Right ventricle myocardium inferior (tissue), 1 donor: ENCODE measurements around the gene DDX17. TPM values are rescaled to one million over a fixed set of nuclear protein-coding genes. Genes with fewer than 3 reads are reported as not detected.

Experiments used
- ATAC-seq: fragments of 200-7000 bp; cut with Tn5 transposase; one replicate; pipeline ENCODE4 v1.9.1; 2020; ENCODE audit warnings: mild to moderate bottlenecking, moderate library complexity
- DNase-seq: peaks from one replicate; pipeline ENCODE4 v3.0.0; 2021; ENCODE audit errors: missing footprints
- intact Hi-C: fragments of 100-400 bp; cut with DNase I; formaldehyde crosslinking; loops from one replicate; pipeline ENCODE4 v1.11.0; 2022
- total RNA-seq: library from RNA; stranded (reverse); fragmentation: NEBNext Ultra II Directional; extraction: Animal tissue kit (Norgen Biotek cat#: 25700); gene quantifications from one replicate; pipeline ENCODE4 v1.2.1, GENCODE V29; 2021
- donor health status: DM: no; HTN: yes; CAD: no; lungs with severe emphysema.

DDX17 gene
- total RNA-seq, 1 donor from 2014 or later, result 195 TPM

DNA sequence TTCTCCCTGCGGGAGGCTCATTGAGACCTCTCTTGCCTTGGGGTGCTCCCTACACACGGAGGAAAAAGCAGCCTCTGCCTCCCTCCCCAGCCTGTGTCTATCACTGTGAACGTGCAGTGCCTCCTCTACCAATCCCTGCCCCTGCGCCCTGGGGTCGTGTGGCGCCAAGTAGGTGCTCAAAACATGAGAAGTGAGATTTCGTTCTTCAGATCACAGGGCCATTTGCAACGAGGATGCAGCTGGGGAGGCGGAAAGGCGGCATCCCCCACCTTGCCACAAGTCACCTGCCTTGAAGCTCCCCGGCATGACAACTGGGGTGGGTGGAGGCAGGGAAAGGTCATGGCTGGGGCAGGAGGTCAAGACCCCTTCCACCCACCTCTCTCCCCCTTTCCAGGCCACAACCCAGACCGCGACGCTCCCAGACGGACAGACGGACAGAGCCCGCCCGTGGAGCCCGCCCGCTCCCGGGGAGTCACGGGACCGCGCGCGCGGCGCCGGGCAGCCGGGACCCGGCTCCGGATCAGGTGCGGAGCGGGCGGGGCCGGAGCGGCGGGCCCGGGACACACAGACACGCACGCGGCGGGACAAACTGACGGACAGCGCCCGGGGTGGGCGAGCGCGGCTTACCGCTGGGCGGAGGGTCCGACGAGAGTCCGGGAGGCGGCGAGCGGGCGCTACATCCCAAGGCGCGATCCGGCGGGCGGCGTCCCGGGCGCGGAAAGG lies 51.6 kb downstream of the DDX17 start:
- no peak for DNase-seq
- no peak for ATAC-seq
- intact Hi-C loops, result no loop called here

DNA sequence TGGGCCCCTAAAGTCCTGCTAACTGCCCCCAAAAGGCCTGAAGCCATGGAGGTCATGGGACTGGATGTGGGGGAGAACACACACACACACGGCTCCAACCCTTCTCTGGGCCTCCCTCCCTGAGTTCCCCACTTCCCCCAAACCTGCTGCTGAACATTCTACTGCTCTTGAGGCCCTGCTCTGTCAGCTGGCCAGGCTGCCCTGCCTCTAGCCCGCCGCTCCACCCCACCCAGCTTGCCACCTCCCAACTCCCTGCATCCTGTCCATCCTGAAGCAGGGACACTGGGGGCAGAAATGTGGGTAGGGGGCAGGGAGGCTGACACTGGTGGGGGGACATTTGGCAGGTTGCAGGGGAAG lies 52.1 kb downstream of the DDX17 start:
- intact Hi-C loops, result no loop called here
- ATAC-seq (no peak), DNase-seq (no peak)

DNA sequence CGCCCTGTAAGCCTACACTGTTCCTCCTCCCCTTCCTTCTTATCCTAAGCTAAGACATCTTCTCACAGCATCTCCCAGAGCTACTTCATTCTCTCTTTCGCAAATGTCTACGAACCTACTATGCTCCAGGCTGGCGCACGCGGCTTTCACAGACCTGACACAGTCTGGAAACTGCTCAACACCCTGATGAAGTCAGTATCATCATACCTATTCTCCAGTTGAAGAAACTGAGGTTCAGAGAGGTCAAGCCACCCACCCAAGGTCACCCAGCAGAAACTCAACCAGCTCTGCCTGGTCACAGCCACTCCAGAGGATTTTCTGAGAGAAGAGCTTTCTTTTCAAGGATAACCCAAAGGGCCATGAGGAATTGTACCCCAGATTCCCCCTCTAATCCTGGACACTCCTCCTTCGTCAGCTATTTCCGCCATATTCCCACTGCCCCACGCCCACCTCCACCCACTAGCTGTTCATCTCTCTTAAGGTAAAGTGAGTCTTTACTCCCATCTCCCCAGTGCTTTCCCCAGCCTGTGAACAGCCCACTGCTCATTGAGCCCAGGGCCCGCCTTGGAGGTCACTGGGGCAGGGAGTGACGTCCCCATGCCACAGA lies 52.9 kb downstream of the DDX17 start:
- DNase-seq, result no peak
- no peak for ATAC-seq
- intact Hi-C loops, result no loop called here

DNA sequence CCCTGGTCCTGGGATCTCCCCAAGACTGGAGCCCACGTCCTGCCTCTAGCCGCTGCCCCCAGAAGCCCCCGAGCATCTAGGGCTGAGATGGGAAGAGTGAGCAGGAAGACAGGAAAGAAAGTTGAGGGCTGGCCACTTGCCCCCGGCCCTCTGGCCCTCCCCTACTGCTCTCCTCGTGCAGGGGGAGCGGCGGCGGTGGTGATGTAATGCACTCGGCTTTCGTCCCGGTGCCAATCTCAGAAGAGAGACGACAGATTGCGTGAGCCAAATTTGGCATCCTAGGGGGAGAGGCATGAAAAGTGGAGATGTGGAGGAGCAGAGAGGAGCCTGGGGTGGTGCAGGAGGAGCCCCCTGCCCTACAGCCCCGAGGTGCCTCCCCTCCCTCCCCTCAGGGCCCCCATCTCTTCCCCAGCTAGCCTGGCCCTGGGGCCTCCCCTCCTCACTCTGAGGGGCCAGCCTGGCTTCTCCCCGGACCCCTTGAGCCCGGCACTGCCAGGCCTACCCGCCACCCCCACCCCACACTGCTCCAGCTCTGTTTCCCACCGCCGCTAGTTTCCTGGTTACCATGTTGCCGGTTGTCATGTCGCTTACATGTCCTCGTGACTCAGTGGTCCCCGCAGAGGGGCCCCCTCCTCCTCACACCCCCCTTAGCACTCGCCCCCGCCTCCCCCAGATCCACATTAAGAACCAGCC lies 53.6 kb downstream of the DDX17 start:
- DNase-seq (peak; percentile 81), ATAC-seq (peak; percentile 49)

DNA sequence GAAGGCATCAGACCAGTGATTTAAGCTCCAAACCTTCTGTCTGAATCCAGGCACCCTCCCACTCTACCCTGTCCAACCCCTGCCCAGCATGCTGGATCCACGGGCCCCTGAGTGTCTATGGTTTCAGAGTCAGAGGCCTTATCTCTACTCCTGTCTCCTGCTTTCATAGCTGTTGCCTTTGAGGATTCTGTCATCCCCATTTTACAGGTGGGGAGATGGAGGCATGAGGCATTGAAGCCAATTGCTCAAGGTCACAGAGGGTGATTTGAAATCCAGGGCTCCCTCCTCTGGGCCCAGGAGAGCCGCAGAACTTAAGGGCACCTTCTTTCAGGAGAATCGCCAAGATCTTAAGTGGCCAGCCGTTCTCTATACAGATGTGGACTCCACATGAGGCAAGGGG lies 54.2 kb downstream of the DDX17 start:
- intact Hi-C loops, result no loop called here
- ATAC-seq (no peak), DNase-seq (no peak)

More for the DNA sequence above, 53.6 kb downstream of the DDX17 start:
- intact Hi-C loops, result no loop called here

DNA sequence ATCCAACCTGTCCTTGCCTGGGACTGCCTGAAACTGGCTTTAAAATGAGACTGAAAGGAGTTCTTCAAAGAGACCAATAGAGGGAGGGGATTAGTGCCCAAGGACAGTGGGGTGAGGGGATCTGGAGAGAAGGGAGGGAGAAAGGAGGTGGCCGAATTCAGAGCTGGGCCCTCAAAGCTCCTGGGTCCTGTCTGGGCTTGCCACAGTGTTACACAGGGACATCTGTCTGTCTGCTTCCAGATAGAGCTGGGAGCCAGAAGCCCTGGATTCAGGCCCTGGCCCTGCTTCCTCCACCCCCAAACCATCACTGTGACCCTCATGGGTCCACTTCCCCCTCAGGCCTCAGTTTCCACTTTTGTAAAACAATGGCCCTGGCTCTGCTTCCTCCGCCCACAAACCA lies 54.7 kb downstream of the DDX17 start:
- no peak for ATAC-seq
- intact Hi-C loops, result no loop called here
- DNase-seq, result no peak

DNA sequence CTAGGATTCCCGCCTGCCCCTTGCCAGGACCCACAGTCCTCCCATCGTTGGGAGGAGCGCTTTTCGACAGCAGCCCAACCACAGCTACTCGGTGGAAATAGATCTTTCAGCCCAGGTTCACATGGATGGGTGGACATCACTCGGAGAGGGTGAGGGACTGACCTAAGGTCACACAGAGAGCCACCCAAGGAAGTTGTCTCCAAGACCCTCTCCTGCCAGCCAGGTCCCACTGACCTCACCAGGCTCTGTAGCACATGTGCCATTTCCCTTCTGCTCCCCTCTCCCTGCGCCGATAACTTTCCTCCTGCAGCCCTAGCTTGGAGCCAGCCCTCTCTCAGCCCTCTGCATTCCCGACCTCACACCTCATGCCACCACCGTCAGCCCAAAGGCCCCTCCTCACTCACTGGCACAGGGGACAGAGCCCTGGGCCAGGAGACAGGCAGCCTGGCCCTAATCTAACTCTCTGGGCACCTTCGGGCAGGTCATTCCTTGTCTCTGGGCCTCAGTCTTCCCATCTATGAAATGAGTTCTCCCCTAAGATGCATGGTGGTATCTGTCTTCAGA lies 55.8 kb downstream of the DDX17 start:
- ATAC-seq, result peak; percentile 67
- intact Hi-C loops, result no loop called here

DNA sequence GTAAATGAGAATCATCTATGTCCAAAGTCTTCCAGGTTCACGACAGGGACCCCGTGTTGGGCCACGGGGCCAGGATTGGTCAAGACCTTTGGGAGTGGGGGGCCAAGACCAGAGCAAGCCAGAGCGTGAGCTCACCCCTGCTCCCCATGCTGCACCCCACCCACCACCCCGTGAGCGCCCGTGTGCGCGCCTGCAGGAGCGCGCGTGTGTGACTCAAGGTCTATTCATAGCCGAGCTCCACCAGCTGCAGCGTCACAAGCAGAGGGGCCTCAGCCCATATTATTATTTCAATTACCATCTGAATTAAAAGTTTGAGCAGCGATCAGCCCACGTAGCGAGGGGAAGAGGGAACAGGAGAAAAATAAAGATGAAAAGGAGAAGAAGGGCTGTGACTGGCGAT lies 56.3 kb downstream of the DDX17 start:
- DNase-seq, result no peak
- intact Hi-C loops, result no loop called here
- peak; percentile 39 for ATAC-seq

More for the DNA sequence above, 55.8 kb downstream of the DDX17 start:
- DNase-seq, result no peak

DNA sequence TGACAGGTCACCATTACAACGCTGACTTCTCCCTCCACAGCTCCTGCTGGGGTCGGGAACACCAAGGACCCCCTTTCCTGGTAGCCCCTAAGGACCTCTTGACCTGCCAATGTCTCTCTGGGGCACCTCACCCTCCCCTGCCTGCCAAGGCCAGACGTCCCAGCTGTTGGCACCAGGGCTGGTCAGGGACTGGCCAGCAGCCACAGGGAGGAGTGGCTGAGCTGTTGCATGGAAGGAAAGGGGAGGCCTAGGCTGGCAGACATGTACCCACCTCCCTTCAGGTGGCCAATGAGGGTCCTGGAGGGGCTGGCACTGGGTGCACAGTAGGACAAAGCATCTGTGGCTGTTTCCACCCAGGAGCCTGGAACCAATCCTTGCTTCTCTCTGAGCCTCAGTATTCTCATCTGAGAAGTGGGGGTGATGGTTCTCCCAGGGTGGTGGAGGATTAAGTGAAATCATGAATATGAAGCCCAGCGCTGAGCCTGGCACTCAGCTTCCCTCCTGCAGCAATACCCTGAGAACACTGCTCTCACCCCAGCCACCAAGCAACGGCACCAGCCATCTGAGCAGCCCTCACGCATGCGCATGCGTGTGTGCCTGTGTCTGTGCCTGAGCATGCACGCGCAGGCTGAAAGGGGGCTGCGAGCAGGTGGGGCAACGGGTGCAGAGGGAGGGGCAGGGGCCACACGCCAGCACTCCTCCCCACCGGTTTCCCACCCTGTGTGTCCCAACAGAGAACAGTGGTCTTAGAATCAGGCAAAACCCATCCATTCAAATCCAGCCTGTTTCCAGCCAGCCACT lies 57.0 kb downstream of the DDX17 start:
- intact Hi-C loops, result no loop called here
- DNase-seq, result no peak
- ATAC-seq, result peak; percentile 49

DNA sequence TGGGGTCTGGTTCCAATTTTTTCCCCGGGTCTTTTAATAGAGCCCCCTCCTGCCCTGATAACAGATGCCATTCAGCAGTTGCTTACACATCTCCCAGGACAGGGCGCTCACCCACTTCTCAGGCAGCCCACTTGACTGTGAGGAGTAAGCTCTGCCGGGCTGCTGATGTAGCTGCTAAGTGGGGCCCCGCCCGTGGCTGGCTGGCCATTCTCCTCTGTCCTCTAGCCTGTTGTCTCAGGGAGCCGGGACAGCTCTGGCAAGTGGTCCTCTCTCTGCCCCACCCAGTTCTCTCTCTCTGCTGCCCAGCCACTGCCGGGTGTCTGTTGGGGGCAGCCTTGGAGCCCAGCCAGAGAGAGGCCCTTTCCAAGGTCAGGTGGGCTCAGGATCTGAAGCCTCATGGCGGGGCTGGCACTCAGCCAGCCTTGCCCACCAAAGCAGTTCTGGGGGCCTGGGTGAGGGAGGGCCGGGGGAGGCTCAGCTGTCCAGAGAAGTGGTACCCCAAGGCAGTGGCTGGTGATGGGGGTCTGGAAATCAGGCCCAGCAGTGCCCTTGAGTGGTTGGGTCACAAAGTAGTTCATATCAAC lies 60.0 kb downstream of the DDX17 start:
- ATAC-seq, result no peak
- intact Hi-C loops, result no loop called here
- DNase-seq, result no peak

DNA sequence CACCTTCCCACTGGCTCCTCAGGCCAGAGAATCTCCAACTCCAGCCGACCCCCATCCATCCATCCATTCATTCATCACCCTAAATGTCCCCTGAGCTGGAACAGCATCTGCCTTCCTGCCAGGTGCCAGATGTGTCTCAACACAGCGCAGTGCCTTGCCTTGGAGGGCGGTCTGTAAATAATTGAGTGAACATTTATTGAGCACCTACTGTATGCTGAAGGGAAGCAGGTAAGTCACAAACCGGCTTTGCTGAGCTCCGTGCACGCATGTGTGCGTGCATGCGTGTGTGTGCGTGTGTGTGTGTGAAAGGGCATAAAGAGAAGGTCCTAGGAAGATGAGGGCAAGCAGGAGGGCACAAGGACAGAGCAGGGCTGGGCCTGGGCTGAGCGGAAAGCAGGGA lies 61.3 kb downstream of the DDX17 start:
- ATAC-seq (no peak), DNase-seq (no peak)
- intact Hi-C loops, result no loop called here

DNA sequence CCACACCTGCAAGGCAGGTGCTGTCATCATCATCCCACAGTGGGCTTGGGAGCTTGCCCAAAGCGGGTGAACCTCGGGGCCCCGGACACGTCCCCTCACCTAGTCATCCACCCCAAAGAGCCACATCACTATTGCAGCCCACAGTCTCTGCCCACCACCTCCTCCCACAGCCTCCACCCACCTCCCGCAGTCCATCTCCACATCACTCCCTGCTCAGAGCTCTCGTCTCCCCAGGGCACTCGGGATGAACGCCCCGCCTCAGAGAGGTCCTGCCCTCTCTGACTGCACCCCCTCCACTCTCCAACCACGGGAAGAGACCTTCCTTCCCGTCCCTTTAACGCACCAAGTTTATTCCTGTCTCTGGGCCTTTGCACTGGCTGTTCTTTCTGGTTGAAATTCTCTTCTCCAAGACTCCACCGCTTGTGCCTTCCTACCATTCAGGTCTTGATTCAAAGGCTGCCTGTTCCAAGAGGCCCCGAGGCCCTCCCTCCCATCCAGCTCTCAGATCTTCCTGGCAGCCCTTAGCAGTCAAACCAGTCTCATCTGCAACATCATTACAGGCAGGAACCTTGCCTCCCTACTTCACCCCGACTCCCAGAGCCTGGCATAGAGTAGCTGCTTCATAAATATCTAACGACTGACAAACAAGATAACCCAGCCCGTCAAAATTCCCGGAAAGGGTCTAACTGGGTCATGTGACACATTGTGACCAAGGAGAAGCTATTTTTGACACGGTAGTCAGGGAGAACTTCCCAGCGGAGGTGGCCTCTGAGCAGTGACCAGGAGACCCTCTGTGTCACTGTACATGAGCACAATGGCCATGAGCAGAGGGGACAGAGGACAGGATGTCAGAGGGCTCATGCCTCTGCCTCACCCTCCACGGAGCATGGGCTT lies 62.2 kb downstream of the DDX17 start:
- intact Hi-C loops, result no loop called here
- DNase-seq, result no peak
- no peak for ATAC-seq

DNA sequence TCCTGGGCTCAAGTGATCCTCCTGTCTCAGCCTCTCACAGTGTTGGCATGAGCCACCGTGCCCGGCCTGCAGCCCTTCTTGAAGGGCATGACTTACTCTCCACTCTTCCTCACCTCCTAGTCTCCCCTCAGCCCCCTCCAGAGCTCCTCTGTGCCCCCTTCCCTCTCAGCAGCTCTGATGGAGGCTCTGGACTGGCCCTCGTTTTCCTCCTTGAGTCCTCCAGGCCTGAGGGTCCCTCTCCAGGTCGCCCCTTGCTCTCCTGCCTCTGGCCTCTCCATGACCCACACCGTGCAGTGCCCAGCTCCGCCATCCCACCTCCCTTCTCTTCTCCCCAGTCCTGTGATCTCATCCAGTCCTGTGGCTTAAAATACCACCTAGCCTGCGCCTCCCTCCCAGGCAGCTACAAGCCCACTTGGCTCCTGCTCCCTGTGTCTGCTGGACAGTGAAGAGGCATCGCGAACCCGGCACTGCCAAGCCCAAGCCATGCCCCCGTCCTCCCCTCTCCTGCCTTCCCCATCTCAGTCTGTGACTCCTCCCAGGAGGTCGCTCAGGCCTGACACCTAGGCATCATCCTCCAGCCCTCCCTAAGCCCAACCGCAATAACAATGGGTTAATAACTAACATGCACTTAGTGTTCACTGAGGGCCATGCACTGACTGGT lies 63.0 kb downstream of the DDX17 start:
- ATAC-seq (peak; percentile 78), DNase-seq (peak; percentile 75)
- intact Hi-C loops, result no loop called here

DNA sequence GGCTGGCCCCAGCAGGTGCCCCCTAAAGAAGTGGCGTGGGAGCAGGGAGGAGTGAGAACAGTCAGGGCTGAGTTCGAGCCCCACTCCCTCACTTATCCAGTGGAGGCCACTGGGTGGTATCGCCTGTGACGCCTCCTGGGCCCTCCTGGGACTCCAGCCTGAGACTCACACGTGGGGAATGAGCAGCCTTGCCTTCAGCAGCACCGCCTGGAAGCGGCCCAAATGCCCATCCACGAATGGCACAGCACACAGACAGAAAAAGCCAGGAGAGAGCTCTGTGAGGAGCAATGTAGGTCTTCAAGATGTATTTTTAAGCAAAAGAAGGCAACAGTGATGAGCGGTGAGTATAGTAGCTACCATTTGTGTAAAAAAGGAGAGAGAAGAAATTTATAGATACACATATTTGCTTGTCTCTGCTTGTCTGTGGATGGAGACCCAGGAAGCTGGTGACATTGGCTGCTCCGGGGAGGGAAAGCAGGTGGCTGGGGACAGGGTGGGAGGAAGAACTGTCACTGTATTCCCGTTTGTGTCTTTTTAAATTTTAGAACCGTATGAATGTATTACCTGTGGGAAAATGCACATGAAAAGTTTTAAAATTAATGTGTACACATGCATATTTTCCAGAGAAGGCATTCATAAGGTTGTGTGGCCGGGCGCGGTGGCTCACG lies 64.4 kb downstream of the DDX17 start:
- DNase-seq, result no peak
- ATAC-seq, result no peak

DNA sequence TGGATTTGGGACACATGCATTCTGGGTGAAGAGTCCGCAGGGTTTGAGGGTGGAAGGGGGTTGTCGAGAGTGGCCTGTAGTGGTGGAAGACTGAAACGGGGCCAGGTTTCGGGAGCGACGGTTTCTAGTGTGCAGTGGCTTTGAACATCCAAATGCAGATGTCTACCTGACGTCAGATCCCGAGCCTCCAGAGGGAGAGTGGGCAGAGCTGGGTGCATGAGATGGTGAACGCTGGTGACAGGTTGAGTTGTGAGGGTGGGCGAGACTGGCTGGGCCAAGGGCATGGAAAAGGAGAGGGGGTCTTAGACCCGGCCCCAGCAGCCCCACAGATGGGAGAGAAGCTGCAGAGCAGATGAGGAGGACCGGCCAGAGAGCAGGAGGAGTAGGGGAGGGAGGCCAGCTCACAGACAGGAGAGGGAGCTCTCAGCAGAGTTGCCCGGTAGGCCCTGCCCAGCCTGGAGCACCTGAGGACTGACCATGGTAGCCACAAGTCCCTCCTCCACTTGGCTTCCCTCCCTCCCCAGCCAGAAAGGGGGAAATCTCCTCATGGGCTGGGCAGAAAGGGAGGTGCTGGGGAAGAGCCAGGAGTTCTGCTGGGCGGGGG lies 65.3 kb downstream of the DDX17 start:
- DNase-seq (no peak), ATAC-seq (no peak)
- intact Hi-C loops, result no loop called here

More for the DNA sequence above, 64.4 kb downstream of the DDX17 start:
- intact Hi-C loops, result no loop called here

DNA sequence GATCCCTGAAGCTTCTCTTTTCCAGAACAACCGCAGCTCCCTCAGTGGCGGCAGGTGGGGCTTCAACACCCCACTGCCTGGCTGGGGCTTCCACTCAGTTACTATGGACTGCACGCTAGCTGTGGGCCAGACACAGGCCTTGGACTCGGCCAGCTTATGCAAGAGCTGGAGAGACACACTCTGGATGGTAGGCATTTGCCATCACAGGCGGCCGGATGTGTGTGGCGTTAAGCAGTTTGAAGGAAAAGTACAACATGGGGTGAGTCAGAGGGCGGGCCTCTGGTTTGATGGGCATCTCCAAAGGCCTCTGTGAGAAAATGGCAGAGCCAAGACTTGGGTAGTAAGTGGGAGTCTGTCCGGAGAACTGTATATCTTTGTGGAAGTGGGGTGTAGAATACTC lies 68.7 kb downstream of the DDX17 start:
- intact Hi-C loops, result no loop called here
- DNase-seq (no peak), ATAC-seq (no peak)
